ENCODE measurements around the gene TBC1D2B. TPM values are rescaled to one million over a fixed set of nuclear protein-coding genes. Genes with fewer than 3 reads are reported as not detected.

TBC1D2B gene
- total and polyA plus RNA-seq, 3 donors from 2014 or later, result 28.9 to 41.5 (median 40.6) TPM

GRCh38 chr15:78101423-78102105 is 24.1 kb upstream of the TBC1D2B start:
- intact Hi-C loops (cut with DNase I; ENCODE audit: low total_unique reads), result no loop called here
- TF ChIP-seq POLR2A (IDR thresholded peaks at IDR 0.05) (no peak), CTCF (IDR thresholded peaks at IDR 0.05) (no peak)
- Histone ChIP-seq H3K4me3 (no peak overlapping the region), H3K27me3 (no peaks in the 10 kb centered on the region), H3K9me3 (no peaks in the 10 kb centered on the region), H3K4me1 (no peaks in the 10 kb centered on the region), H3K36me3 (ENCODE audit: low read depth, missing control alignments) (no peaks in the 10 kb centered on the region), H3K27ac (no peak overlapping the region)
- DNase-seq, result no peak
- 92 to 95% methylated on average over 2 to 5 of the region's 5 CpGs for WGBS, 2 donors

DNA sequence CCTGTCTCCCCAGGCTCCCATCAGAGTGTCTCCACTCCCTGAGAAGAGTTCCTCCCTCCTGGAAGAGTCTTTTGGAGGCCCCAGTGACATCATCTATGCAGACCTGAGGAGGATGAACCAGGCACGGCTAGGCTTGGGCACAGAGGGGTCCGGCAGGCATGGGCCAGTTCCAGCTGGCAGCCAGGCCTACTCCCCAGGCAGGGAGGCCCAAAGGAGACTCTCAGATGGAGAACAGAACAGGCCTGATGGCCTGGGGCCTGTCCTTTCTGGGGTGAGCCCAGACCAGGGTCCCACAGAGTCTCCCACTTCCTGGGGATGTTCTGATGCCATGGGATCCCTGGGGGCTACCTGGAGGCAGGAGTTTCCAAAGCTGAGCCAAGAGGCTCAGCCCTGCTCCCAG is 23.4 kb upstream of the TBC1D2B start:
- TF ChIP-seq POLR2A (IDR thresholded peaks at IDR 0.05) (no peak), CTCF (IDR thresholded peaks at IDR 0.05) (no peak)
- WGBS, 2 donors, result 60 to 88% methylated on average over 1 to 2 of the region's 2 CpGs
- intact Hi-C loops (cut with DNase I; ENCODE audit: low total_unique reads), result no loop called here
- H3K4me1 ChIP-seq, result no peaks in the 10 kb centered on the region
- H3K4me3 ChIP-seq, result no peak overlapping the region
- H3K27ac ChIP-seq, result no peak overlapping the region
- DNase-seq, result no peak
- no peaks in the 10 kb centered on the region for H3K9me3 ChIP-seq
- no peaks in the 10 kb centered on the region for H3K36me3 ChIP-seq (ENCODE audit: low read depth, missing control alignments)
- no peaks in the 10 kb centered on the region for H3K27me3 ChIP-seq

- DNase-seq, result no peak
Observed at GRCh38 chr15:78098131-78098755, 20.7 kb upstream of the TBC1D2B start.

GRCh38 chr15:78097667-78098066 is 20.2 kb upstream of the TBC1D2B start:
- TF ChIP-seq POLR2A (IDR thresholded peaks at IDR 0.05), result no peak
- no peak for TF ChIP-seq CTCF (IDR thresholded peaks at IDR 0.05)
- H3K9me3 ChIP-seq, result no peaks in the 10 kb centered on the region
- intact Hi-C loops (cut with DNase I; ENCODE audit: low total_unique reads), result no loop called here
- H3K27ac ChIP-seq, result no peak overlapping the region
- DNase-seq, result no peak
- H3K27me3 ChIP-seq, result no peaks in the 10 kb centered on the region
- no peaks in the 10 kb centered on the region for H3K36me3 ChIP-seq (ENCODE audit: low read depth, missing control alignments)
- 96 to 97% methylated on average over 4 to 9 of the region's 9 CpGs for WGBS, 2 donors
- no peaks in the 10 kb centered on the region for H3K4me1 ChIP-seq
- H3K4me3 ChIP-seq, result no peak overlapping the region

More at GRCh38 chr15:78098131-78098755, 20.7 kb upstream of the TBC1D2B start:
- Histone ChIP-seq H3K36me3 (ENCODE audit: low read depth, missing control alignments) (no peaks in the 10 kb centered on the region), H3K9me3 (no peaks in the 10 kb centered on the region), H3K4me1 (no peaks in the 10 kb centered on the region), H3K4me3 (no peak overlapping the region), H3K27me3 (no peaks in the 10 kb centered on the region), H3K27ac (no peak overlapping the region)
- intact Hi-C loops (cut with DNase I; ENCODE audit: low total_unique reads), result no loop called here
- WGBS, 2 donors, result 96% methylated on average over 11 of the region's 11 CpGs; no CpG with 5 or more reads in 1 of the 2 donors
- no peak for TF ChIP-seq CTCF (IDR thresholded peaks at IDR 0.05)
- TF ChIP-seq POLR2A (IDR thresholded peaks at IDR 0.05), result no peak

Measured in testis (tissue), 3 donors.